SK-N-MC (cell line): ENCODE data around the gene PI4K2A.

Experiments
- EZH2 ChIP-seq: fragments of 200-600 bp; sonication (generic); IDR thresholded peaks from one replicate; pipeline ENCODE4 v1.6.1; 2017; ENCODE audit warnings: antibody characterized with exemption
- FOXP2 ChIP-seq: optimal IDR thresholded peaks from 2 replicates; pipeline ENCODE3; 2011; ENCODE audit warnings: mild to moderate bottlenecking, moderate library complexity; ENCODE audit not compliant: insufficient read depth; ENCODE audit errors: extremely low read length, control extremely low read depth
- POLR2AphosphoS5 ChIP-seq: IDR thresholded peaks from 2 replicates; pipeline ENCODE4 v1.6.1; 2012; ENCODE audit warnings: mild to moderate bottlenecking, low read depth, low read length, borderline replicate concordance

DNA sequence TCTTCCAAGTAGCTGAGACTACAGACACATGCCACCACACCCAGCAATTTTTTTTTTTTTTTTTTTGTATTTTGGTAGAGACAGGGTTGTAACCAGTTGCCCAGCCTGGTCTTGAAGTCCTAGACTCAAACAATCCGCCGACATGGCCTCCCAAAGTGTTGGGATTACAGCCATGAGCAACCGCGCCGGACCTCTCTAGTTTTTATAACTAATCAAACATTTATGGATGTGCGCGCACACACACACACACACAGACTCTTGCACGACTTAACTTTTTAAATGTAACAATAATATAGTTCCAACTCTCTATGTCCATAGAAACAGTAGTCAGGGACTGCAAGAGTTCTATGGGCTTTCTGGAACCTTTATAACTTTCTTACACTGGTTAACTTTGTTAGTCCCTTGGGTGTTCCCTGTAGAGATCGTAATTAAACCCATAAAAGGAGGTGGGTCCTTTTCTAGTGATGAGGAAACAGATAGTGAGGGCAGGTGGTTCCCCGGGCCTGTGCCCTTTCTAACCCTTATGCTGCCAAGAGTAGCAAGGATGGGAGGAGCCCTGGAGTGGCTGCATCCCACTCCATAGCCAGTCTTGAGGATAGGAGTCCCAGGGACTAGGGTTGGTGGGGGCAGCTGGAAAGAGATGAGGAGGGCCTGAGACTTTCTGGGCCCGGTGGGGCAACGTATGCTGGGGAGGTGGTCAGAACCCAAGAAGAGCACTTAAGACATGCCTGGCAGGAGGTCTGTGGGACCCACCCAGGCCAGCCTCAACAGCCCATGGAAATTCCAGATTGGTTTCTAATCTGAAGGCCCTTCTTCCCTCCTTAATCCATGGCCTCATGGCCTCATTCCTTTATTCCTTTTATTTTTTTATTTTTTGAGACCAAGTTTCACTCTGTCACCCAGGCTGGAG is 81.7 kb downstream of the PI4K2A start:
- TF ChIP-seq POLR2AphosphoS5 (no peak), EZH2 (no peak), FOXP2 (no peak)
